Measurements from ENCODE around the gene ASIC2.

DNA sequence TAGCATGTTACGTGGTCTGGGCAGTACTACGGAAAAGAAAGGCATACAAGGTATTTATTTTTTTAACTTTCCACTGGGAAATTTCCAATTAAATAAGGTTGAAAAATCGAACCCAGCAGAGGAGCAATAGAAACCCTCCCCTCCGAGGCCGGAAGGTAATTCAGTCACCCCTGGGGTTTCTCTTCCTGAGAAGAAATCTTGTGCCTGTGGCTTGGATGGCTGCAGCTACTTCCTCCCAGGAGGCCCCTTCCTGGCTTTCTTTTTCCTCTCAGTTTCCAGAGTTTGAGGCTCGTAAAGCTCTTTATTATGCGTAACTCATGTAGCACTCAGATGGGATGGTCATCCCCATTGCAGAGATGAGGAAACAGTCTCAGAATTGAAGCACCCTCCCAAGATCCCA is 140.3 kb downstream of the ASIC2 start:
- no peak for TF ChIP-seq ELF4 (IDR thresholded peaks at IDR 0.05)
- no peak for TF ChIP-seq SP1 (IDR thresholded peaks at IDR 0.05)
- no peak for TF ChIP-seq FOXK2 (IDR thresholded peaks at IDR 0.05)
- TF ChIP-seq TARDBP (IDR thresholded peaks at IDR 0.05), result no peak
- no peak for TF ChIP-seq SUZ12 (IDR thresholded peaks at IDR 0.05)
- TF ChIP-seq ZNF384 (IDR thresholded peaks at IDR 0.05), result no peak
- TF ChIP-seq FOXM1 (IDR thresholded peaks at IDR 0.05; ENCODE audit: borderline replicate concordance), result no peak
- no peak for TF ChIP-seq PKNOX1 (IDR thresholded peaks at IDR 0.05)
- TF ChIP-seq BHLHE40 (IDR thresholded peaks at IDR 0.05; ENCODE audit: borderline replicate concordance), result no peak
- TF ChIP-seq LEF1 (IDR thresholded peaks at IDR 0.05; ENCODE audit: borderline replicate concordance), result no peak
- no peak for TF ChIP-seq NFRKB (IDR thresholded peaks at IDR 0.05)
- no peak for TF ChIP-seq FOXA1 (IDR thresholded peaks at IDR 0.05)

Data from HEK293T (cell line).